Measurements from ENCODE around the gene GRB7.

GRCh38 chr17:39729280-39729851, 8.4 kb upstream of the GRB7 start:
- TF ChIP-seq, protein P1, sequence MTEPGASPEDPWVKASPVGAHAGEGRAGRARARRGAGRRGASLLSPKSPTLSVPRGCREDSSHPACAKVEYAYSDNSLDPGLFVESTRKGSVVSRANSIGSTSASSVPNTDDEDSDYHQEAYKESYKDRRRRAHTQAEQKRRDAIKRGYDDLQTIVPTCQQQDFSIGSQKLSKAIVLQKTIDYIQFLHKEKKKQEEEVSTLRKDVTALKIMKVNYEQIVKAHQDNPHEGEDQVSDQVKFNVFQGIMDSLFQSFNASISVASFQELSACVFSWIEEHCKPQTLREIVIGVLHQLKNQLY (CRISPR knock-in tag; conservative IDR thresholded peaks at IDR 0.05), result no peak
- TF ChIP-seq TAL1 (IDR thresholded peaks at IDR 0.05), result no peak
- no peak for TF ChIP-seq IRF1 (CRISPR knock-in tag; IDR thresholded peaks at IDR 0.05; ENCODE audit: borderline replicate concordance)
- no peak for TF ChIP-seq KLF10 (CRISPR knock-in tag; IDR thresholded peaks at IDR 0.05)
- no peak for TF ChIP-seq SP1 (CRISPR knock-in tag; IDR thresholded peaks at IDR 0.05)
- TF ChIP-seq ZNF232 (CRISPR knock-in tag; IDR thresholded peaks at IDR 0.05), result no peak
- no peak for TF ChIP-seq SOX6 (IDR thresholded peaks at IDR 0.05)
- TF ChIP-seq ZNF785 (CRISPR knock-in tag; IDR thresholded peaks at IDR 0.05), result no peak
- no peak for TF ChIP-seq USF1 (CRISPR knock-in tag; IDR thresholded peaks at IDR 0.05)

Data from K562 (cell line).